Upper lobe of left lung (tissue), 4 donors: ENCODE measurements around the gene CXCR5.

ENCODE experiments used
- EP300 ChIP-seq, 4 donors: sonication (generic); formaldehyde crosslinking; IDR thresholded peaks; one replicate each; pipeline ENCODE4 v1.5.1; 2017; ENCODE audit warnings: antibody characterized with exemption in 4 of 4, control low read depth in 2 of 4
- POLR2A ChIP-seq, 4 donors: fragments of 450-650 bp; IDR thresholded peaks; one replicate each; pipeline ENCODE4 v1.5.1; 2016 to 2017; ENCODE audit warnings: antibody characterized with exemption in 4 of 4, mild to moderate bottlenecking in 2 of 4
- POLR2AphosphoS5 ChIP-seq, 2 donors: sonication (generic); formaldehyde crosslinking; IDR thresholded peaks; one replicate each; pipeline ENCODE4 v1.5.1; 2017; ENCODE audit warnings: antibody characterized with exemption in 2 of 2
- TF ChIP-seq, protein P1 (sequence below), 6 experiments: fragments of 450-650 bp in 4 of 6; fragments of 200-600 bp in 2 of 6; sonication (generic) in 2 of 6; IDR thresholded peaks; one replicate each; pipeline ENCODE4 v1.5.1; 2016 to 2019; ENCODE audit warnings: antibody characterized with exemption in 6 of 6

DNA sequence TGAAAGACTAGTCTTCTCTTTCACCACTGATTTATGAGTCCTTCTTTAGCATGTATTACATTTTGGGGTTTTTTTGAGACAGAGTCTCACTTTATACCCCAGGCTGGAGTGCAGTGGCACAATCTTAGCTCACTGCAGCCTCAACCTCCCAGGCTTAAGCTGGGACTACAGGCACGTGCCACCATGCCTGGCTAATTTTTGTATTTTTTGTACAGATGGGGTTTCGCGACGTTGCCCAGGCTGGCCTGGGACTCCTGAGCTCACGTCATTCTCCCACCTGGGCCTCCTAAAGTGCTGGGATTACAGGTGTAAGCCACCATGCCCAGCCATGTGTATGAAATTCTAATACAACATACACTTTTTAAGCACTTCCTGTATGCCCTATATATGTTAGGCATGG is 26.3 kb upstream of the CXCR5 start:
- no peak for TF ChIP-seq POLR2AphosphoS5 (IDR thresholded peaks at IDR 0.05)
- TF ChIP-seq, protein P1, sequence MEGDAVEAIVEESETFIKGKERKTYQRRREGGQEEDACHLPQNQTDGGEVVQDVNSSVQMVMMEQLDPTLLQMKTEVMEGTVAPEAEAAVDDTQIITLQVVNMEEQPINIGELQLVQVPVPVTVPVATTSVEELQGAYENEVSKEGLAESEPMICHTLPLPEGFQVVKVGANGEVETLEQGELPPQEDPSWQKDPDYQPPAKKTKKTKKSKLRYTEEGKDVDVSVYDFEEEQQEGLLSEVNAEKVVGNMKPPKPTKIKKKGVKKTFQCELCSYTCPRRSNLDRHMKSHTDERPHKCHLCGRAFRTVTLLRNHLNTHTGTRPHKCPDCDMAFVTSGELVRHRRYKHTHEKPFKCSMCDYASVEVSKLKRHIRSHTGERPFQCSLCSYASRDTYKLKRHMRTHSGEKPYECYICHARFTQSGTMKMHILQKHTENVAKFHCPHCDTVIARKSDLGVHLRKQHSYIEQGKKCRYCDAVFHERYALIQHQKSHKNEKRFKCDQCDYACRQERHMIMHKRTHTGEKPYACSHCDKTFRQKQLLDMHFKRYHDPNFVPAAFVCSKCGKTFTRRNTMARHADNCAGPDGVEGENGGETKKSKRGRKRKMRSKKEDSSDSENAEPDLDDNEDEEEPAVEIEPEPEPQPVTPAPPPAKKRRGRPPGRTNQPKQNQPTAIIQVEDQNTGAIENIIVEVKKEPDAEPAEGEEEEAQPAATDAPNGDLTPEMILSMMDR (IDR thresholded peaks at IDR 0.05) = no peak
- no peak for TF ChIP-seq POLR2A (IDR thresholded peaks at IDR 0.05)
- TF ChIP-seq EP300 (IDR thresholded peaks at IDR 0.05) = no peak
